Measurements from ENCODE around the gene ACAA1.

DNA sequence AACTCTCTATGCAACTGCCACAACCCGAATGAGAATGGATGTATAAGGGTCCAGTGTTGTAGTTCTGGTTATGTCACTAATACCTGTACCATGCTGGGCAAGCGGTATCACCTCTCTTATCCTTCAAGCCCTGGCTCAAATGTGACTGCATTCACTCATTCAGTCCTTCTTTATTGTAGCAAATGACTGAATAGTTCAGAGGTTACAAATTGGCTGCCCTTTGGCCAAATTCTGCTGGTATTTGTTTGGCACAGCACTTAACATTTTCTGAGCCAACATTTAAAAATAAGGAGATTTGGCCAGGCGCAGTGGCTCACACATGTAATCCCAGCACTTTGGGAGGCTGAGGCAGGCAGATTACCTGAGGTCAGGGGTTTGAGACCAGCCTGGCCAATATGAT, 50.4 kb downstream of the ACAA1 start:
- no peak for TF ChIP-seq CTCF (IDR thresholded peaks at IDR 0.05 in 8 of 11, conservative IDR thresholded peaks at IDR 0.05 in 3 of 11)
- TF ChIP-seq POLR2A (IDR thresholded peaks at IDR 0.05): no peak
